GM18502 (cell line): ENCODE results near the gene TMEM51.
"Not testable (repeated sequence)": the region's sequence is repeated elsewhere in the genome, so short reads cannot be mapped to it uniquely, and the experiment has no call there.

Experiments
- ATAC-seq: cut with Tn5 transposase; IDR thresholded peaks from one replicate; pipeline ENCODE4 v1.9.1; 2021; ENCODE audit warnings: mild to moderate bottlenecking; ENCODE audit not compliant: unreplicated experiment, poor library complexity

The TMEM51 gene

GRCh38 chr1:15125101-15125745, 28.3 kb upstream of the TMEM51 start:
- no peak for ATAC-seq

- no peak for ATAC-seq
Measured at GRCh38 chr1:15128077-15128476, 25.5 kb upstream of the TMEM51 start.

- ATAC-seq: peak; percentile 59
Measured at GRCh38 chr1:15128520-15129313, 24.8 kb upstream of the TMEM51 start.

GRCh38 chr1:15129944-15130343, 23.6 kb upstream of the TMEM51 start:
- no peak for ATAC-seq

- no peak for ATAC-seq
Measured at GRCh38 chr1:15130607-15131006, 22.9 kb upstream of the TMEM51 start.

- no peak for ATAC-seq
Measured at GRCh38 chr1:15132965-15133364, 20.6 kb upstream of the TMEM51 start.

GRCh38 chr1:15134285-15134684, 19.3 kb upstream of the TMEM51 start:
- no peak for ATAC-seq

- not testable (repeated sequence) for ATAC-seq
Measured at GRCh38 chr1:15135604-15136003, 17.9 kb upstream of the TMEM51 start.

GRCh38 chr1:15137809-15138208, 15.7 kb upstream of the TMEM51 start:
- ATAC-seq: no peak

GRCh38 chr1:15139654-15140350, 13.7 kb upstream of the TMEM51 start:
- no peak for ATAC-seq

GRCh38 chr1:15141935-15142539, 11.5 kb upstream of the TMEM51 start:
- ATAC-seq: no peak

- ATAC-seq: no peak
Measured at GRCh38 chr1:15145327-15145726, 8.2 kb upstream of the TMEM51 start.

GRCh38 chr1:15146142-15146680, 7.3 kb upstream of the TMEM51 start:
- ATAC-seq: no peak

- no peak for ATAC-seq
Measured at GRCh38 chr1:15146971-15147376, 6.6 kb upstream of the TMEM51 start.

GRCh38 chr1:15148004-15148403, 5.5 kb upstream of the TMEM51 start:
- no peak for ATAC-seq

- no peak for ATAC-seq
Measured at GRCh38 chr1:15148475-15148874, 5.1 kb upstream of the TMEM51 start.

- ATAC-seq: no peak
Measured at GRCh38 chr1:15148941-15149340, 4.6 kb upstream of the TMEM51 start.

- no peak for ATAC-seq
Measured at GRCh38 chr1:15150376-15150775, 3.2 kb upstream of the TMEM51 start.

GRCh38 chr1:15151377-15151806, 2.2 kb upstream of the TMEM51 start:
- no peak for ATAC-seq

GRCh38 chr1:15151871-15152270, 1.7 kb upstream of the TMEM51 start:
- no peak for ATAC-seq
